ENCODE results near the gene SLC26A4.
A peak's percentile ranks its signal among the peaks of the same experiment; 100 is the strongest.

Gene SLC26A4

GRCh38 chr7:107742678-107743566, 82.3 kb downstream of the SLC26A4 start:
- H3K79me2 ChIP-seq (ENCODE audit: insufficient read depth, low read length) = peaks cover 42% of the 10 kb centered on the region
- peak overlapping the region; percentile 93 for H3K9ac ChIP-seq (ENCODE audit: low read depth, low read length)
- peak overlapping the region; percentile 80 to 84 for H3K4me3 ChIP-seq (ENCODE audit: low read depth in 1 of 2, low read length in 2 of 2)

GRCh38 chr7:107743567-107744344, 83.1 kb downstream of the SLC26A4 start, which contains the start of gene CBLL1:
CBLL1 (plus strand) TSS chr7:107744142; CDS start chr7:107744164, 22 bp downstream.
- Histone ChIP-seq H2AFZ (ENCODE audit: low read depth, low read length) (peak within 1 kb of the TSS; percentile 97), H3K36me3 (ENCODE audit: insufficient read depth, low read length) (peaks cover 25% of the 10 kb centered on the region), H3K27ac (ENCODE audit: low read length) (peak within 1 kb of the TSS; percentile 99), H3K4me1 (ENCODE audit: insufficient read depth, low read length) (peaks cover 44% of the 10 kb centered on the region), H3K9ac (ENCODE audit: low read depth, low read length) (peak within 1 kb of the TSS; percentile 93), H3K9me3 (ENCODE audit: insufficient read depth, low read length, severe bottlenecking) (no peaks in the 10 kb centered on the region), H3K4me2 (ENCODE audit: insufficient read depth, low read length) (peak within 1 kb of the TSS; percentile 80), H3K27me3 (ENCODE audit: insufficient read depth, low read length, poor library complexity) (no peaks in the 10 kb centered on the region), H3K79me2 (ENCODE audit: insufficient read depth, low read length) (peaks cover 51% of the 10 kb centered on the region), H3K4me3 (ENCODE audit: low read depth in 1 of 2, low read length in 2 of 2) (peak within 1 kb of the TSS; percentile 80 to 84), H4K20me1 (ENCODE audit: insufficient read depth, low read length) (peaks cover 40% of the 10 kb centered on the region)
- ATAC-seq (ENCODE audit: insufficient read depth, low read depth) = peak; percentile 89
- peak; percentile 97 for DNase-seq
- TF ChIP-seq EZH2 (IDR thresholded peaks at IDR 0.05; ENCODE audit: borderline replicate concordance, low read depth, low read length, severe bottlenecking) (no peak), CTCF (IDR thresholded peaks at IDR 0.05; ENCODE audit: borderline replicate concordance, extremely low read depth, low read length, poor library complexity, severe bottlenecking) (peak; percentile 79)

More at GRCh38 chr7:107742678-107743566, 82.3 kb downstream of the SLC26A4 start:
- peak; percentile 58 for ATAC-seq (ENCODE audit: insufficient read depth, low read depth)
- Histone ChIP-seq H3K9me3 (ENCODE audit: insufficient read depth, low read length, severe bottlenecking) (no peaks in the 10 kb centered on the region), H3K27me3 (ENCODE audit: insufficient read depth, low read length, poor library complexity) (no peaks in the 10 kb centered on the region), H3K36me3 (ENCODE audit: insufficient read depth, low read length) (peaks cover 18% of the 10 kb centered on the region), H3K4me1 (ENCODE audit: insufficient read depth, low read length) (peaks cover 44% of the 10 kb centered on the region), H2AFZ (ENCODE audit: low read depth, low read length) (peak overlapping the region; percentile 97), H3K4me2 (ENCODE audit: insufficient read depth, low read length) (peak overlapping the region; percentile 80), H3K27ac (ENCODE audit: low read length) (peak overlapping the region; percentile 99), H4K20me1 (ENCODE audit: insufficient read depth, low read length) (peaks cover 34% of the 10 kb centered on the region)
- TF ChIP-seq CTCF (IDR thresholded peaks at IDR 0.05; ENCODE audit: borderline replicate concordance, extremely low read depth, low read length, poor library complexity, severe bottlenecking) = no peak
- TF ChIP-seq EZH2 (IDR thresholded peaks at IDR 0.05; ENCODE audit: borderline replicate concordance, low read depth, low read length, severe bottlenecking) = no peak
- no peak for DNase-seq

GRCh38 chr7:107744345-107744750, 83.7 kb downstream of the SLC26A4 start:
- Histone ChIP-seq H3K9ac (ENCODE audit: low read depth, low read length) (peak overlapping the region; percentile 93), H3K27me3 (ENCODE audit: insufficient read depth, low read length, poor library complexity) (no peaks in the 10 kb centered on the region), H3K4me3 (ENCODE audit: low read depth in 1 of 2, low read length in 2 of 2) (peak overlapping the region; percentile 80 to 84), H4K20me1 (ENCODE audit: insufficient read depth, low read length) (peaks cover 42% of the 10 kb centered on the region), H3K27ac (ENCODE audit: low read length) (peak overlapping the region; percentile 99), H3K9me3 (ENCODE audit: insufficient read depth, low read length, severe bottlenecking) (no peaks in the 10 kb centered on the region), H3K79me2 (ENCODE audit: insufficient read depth, low read length) (peaks cover 57% of the 10 kb centered on the region), H3K4me1 (ENCODE audit: insufficient read depth, low read length) (peaks cover 44% of the 10 kb centered on the region), H3K36me3 (ENCODE audit: insufficient read depth, low read length) (peaks cover 31% of the 10 kb centered on the region), H3K4me2 (ENCODE audit: insufficient read depth, low read length) (peak overlapping the region; percentile 80), H2AFZ (ENCODE audit: low read depth, low read length) (peak overlapping the region; percentile 88)
- no peak for TF ChIP-seq EZH2 (IDR thresholded peaks at IDR 0.05; ENCODE audit: borderline replicate concordance, low read depth, low read length, severe bottlenecking)
- TF ChIP-seq CTCF (IDR thresholded peaks at IDR 0.05; ENCODE audit: borderline replicate concordance, extremely low read depth, low read length, poor library complexity, severe bottlenecking) = no peak
- peak; percentile 46 for ATAC-seq (ENCODE audit: insufficient read depth, low read depth)
- no peak for DNase-seq
